ENCODE data around the gene SLBP. TPM values are rescaled to one million over a fixed set of nuclear protein-coding genes. Genes with fewer than 3 reads are reported as not detected.

Gene SLBP
- total RNA-seq: 31.9 TPM

- peak; percentile 95 for DNase-seq
Measured at GRCh38 chr4:1712216-1713002, at the start of gene SLBP. TSS of gene SLBP (minus strand) at chr4:1712319. CDS start at chr4:1712188, 131 bp downstream.

DNA sequence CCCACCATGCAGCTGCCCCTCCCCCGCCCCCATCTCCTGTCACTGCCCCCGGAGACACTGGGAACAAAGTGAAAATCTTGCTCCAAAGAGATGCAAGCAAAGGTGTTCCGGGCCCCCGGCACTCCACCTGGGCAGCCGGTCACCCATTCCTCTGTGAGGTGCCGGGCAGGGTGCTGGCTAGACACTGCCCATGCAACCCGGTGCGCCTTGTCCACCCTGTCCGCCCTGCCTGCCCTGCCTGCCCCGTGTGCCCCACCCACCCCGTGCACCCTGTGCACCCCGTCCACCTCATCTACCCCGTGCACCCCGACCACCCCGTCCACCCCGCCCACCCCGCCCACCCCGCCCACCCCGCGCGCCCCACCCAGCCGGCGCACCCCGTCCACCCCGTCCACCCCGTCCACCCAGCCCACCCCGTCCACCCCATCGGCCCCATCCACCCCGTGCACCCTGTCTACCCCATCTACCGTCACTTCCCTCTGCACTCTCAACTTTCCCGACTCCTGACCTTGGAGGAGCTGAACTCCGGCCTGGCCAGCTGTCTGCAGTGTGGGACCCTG, 49.1 kb upstream of the SLBP start:
- DNase-seq: no peak

DNA sequence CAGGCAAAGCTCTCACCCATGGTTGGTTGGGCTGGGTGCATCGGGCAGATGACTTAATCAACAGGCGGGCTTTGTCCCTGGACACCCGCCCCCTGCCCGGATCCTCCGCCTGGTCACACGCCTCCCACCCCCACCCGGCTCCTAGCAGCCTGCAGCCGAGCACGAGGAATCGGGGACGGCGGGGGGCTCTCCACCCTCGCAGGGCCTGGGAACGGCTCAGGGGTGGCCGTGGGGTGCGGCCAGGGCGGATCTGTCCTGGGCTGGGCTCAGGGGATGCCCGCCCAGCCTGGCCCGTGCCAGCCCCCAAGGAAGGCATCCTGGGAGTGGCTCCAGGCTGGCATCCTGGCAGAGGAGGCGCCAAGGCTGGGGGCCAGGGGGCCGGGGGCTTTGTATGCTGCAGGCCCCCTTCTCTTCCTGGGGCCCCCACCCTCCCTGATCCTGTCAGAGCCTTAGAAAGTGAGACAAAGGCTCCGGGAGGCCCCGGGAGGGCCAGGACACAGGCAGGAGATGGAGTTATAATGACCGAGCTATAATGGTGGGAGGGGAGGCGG, 48.5 kb upstream of the SLBP start:
- no peak for DNase-seq

DNA sequence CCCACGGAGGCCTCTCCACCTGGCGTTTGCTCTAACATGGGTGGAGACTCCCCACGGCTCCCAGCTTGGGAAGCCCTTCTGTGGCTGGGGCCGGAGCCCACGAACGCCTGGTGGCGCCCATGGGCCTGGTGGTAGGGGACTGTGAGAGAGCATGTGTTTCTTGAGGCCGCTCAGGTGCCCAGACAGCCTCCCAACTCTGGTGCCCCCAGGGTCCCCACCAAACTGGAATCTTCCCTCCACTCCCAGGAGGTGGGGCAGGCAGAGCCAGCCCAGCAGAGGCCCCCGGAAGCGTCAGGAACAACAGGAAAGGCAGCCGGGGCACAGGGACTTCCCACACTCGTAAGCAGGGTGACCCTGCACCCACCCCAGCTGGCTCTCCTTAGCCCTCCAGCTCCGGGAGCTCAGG, 47.7 kb upstream of the SLBP start:
- no peak for DNase-seq

DNA sequence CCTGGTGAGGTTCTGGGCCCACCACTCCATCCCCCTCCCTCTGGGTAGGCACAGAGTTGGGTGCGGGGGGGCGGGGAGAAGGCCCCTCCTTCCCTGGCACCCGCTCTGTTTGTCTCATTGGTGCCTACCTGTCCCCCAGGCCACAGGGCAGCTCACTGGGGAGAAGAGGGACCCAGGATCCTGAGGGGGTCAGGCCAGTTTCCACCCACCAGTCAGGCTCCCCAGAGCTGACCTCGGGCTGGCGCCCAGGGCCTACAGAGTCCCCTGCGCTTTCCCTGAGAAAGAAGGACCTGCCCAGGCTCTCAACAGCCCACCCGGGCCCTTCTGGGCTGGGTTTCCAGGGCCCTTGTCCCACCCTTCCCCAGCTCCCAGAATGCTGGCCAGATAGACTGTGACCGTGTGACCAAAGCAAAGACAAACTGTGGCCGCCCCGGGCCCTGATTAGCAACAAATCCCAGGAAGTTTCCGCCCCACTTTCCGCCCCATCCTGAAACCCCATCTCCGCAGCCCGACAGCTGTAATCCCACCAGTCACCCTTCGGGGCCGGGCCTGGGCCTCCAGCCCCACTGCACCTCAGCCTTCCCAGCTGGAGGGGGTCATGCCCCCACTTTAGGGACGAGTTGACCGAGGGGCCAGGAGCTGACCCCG, 47.2 kb upstream of the SLBP start:
- DNase-seq: peak; percentile 55

- DNase-seq: no peak
Measured at GRCh38 chr4:1758306-1759121, 46.4 kb upstream of the SLBP start.

- no peak for DNase-seq
Measured at GRCh38 chr4:1757836-1758235, 45.7 kb upstream of the SLBP start.

GRCh38 chr4:1756893-1757779, 45.0 kb upstream of the SLBP start:
- no peak for DNase-seq

DNA sequence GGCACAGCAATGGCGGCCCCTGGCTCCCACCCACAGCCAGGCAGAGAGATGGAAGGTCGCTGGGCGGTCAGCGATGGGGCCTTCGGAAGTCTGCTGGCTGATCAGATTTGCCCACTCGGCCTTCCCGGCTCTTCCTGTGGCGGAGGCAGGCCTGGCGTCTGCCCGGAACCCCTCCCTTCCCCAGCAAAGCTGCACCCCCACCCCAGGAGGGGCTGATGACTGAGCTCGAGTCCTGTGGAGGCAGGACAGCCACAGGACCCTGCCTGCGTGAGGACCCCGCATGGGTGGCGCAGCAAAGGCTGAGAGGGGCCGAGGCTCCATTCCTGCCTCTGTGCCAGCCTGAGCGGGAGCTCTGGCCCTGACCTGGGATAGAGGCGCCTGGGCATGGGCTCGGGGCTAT, 44.0 kb upstream of the SLBP start:
- DNase-seq: no peak

- no peak for DNase-seq
Measured at GRCh38 chr4:1755297-1755696, 43.2 kb upstream of the SLBP start.

DNA sequence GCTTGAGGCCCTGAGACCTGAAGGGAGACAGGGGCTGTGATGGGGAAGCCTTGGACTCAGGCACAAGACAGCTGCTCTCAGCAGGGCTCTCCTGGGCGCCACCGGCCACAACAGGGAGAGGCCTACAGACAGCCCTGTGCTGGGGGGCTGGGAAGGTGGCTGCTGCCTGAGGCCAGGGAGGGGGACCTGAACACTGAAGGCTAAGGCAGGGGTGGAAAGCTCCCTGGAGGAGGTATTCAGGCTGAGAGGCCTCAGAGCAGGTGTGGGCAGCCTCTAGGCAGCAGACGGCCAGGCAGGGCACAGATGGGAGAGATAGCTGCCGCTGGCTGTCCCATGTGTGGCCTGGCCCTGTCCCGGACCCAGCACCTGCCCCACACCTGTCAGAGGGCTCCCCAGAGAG, 42.2 kb upstream of the SLBP start:
- DNase-seq: no peak

DNA sequence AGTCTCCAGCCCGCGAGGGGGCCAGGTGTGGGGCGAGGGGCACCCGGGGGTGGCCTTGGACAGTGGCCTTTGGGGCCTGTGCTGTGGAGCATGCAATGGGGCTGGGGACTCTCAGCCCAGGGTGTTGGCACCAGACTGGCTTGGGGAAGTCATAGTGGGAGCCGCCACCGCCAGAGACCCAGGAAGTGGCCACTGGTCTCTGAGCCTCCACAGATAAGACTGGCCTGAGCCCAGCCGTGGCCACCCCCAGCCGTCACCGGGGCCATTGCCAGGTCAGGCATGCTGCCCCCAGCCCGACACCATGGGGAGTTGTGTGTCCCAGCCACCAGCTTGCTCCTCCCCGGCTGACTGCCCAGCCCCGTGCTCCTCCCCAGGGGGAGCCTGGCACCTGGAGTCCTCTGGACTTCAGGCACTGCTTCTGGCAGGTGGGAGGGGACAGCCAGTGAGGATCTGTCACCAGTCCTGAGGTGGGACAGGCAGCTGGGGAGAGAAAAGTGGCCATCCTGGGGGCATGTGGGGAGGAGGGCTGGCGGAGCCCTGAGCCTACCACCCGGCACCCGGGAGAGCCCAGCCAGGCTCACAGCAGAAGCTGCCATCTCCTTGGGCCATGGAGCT, 41.7 kb upstream of the SLBP start:
- DNase-seq: no peak

DNA sequence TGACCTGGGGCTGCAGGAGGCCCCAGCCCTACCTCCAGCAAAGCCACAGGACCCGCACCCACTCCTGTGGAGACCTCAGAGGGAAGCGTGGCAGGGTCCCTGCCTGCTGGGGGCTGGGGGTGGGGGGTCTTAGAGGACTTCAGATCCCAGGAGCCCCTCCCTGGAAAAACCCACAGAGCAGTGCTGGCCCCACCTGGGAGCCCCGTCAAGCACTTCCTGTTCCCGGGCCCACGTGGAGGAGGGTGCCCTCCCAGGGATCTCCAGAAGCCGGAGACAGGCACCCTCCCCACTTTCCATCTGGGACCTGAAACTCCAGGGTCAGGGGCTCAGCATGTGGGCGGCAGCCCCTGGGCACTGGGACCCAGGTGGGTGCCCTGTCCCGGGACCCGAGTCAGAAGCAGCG, 41.2 kb upstream of the SLBP start:
- no peak for DNase-seq

DNA sequence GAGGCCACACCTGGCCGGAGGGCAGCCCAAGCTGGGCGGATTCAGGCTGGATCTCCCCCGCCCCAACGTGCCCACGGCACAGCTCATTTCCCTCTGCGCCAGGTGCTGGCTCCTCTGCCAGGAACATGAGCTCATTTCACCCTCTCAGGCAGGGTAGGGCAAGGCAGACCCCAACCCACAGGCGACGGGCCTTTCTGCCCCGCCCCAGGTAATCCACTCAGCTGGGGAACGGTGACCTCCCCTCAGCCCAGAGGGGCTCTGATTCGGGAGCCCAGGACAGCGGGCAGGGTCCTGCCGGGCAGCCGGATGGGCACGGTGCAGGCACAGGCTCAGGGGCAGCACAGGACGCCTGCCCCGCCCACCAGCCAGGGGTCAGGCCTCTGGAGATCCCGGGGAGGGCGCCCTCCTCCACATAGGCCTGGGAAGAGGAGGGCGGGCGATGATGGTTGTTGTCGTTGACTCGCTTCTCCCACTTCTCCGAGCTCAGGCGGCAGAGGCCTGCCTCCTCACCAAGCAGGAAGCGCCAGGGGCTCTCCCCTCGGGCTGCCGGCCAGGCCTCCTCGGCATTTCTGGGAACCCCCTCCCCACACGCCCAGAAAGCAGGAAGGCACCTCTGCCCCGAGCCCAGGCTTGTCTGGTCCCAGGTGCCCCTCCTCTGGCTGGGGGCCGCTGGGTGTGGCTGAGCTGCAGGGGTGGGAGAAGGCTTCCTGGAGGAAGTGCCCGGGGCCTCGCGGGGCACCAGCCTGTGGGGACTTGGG, 40.3 kb upstream of the SLBP start:
- no peak for DNase-seq

DNA sequence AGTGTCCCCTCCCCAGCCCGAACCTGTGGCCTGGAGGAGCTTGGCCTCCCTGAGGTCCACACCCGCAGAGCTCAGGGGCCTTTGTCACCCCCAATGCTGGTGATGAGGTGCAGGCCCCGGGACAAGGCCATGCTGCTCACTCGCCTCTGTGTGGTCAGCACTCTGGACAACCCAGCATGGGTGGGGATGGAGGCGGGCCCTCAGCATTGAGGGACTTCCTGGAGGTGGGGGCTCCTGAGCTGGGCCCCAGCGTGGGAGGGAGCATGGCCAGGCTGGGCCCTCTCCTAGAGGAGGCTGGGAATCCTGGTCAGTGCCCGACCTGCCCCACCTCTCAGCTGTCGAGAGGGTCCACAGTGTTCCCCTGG, 39.8 kb upstream of the SLBP start:
- no peak for DNase-seq

- no peak for DNase-seq
Measured at GRCh38 chr4:1751155-1751918, 39.2 kb upstream of the SLBP start.

GRCh38 chr4:1750381-1751154, 38.4 kb upstream of the SLBP start:
- no peak for DNase-seq

GRCh38 chr4:1749826-1750225, 37.7 kb upstream of the SLBP start:
- DNase-seq: no peak

GRCh38 chr4:1749370-1749769, 37.3 kb upstream of the SLBP start:
- no peak for DNase-seq

All from tongue (tissue), 2 donors.